Upper lobe of right lung (tissue), 1 donor: Measurements from ENCODE around the gene IFITM10. TPM values are rescaled to one million over a fixed set of nuclear protein-coding genes. Genes with fewer than 3 reads are reported as not detected.

Experiments
- ATAC-seq: fragments of 200-7000 bp; cut with Tn5 transposase; one replicate; pipeline ENCODE4 v1.9.1; 2020; ENCODE audit warnings: mild to moderate bottlenecking, moderate library complexity
- DNase-seq: peaks from one replicate; pipeline ENCODE4 v3.0.0-alpha.2; 2020
- H3K27ac ChIP-seq: fragments of 200-600 bp; one replicate; pipeline ENCODE4 v1.8.0; 2022
- H3K27me3 ChIP-seq: fragments of 200-600 bp; one replicate; pipeline ENCODE4 v1.8.0; 2022; ENCODE audit warnings: mild to moderate bottlenecking
- H3K36me3 ChIP-seq: fragments of 200-600 bp; one replicate; pipeline ENCODE4 v1.8.0; 2022
- H3K4me1 ChIP-seq: fragments of 200-600 bp; one replicate; pipeline ENCODE4 v1.8.0; 2022
- H3K4me3 ChIP-seq: fragments of 200-600 bp; one replicate; pipeline ENCODE4 v1.8.0; 2022; ENCODE audit warnings: mild to moderate bottlenecking
- H3K9me3 ChIP-seq: fragments of 200-600 bp; one replicate; pipeline ENCODE4 v1.8.0; 2022
- intact Hi-C: fragments of 100-400 bp; cut with DNase I; formaldehyde crosslinking; loops from one replicate; pipeline ENCODE4 v1.11.0; 2022
- total RNA-seq: library from RNA; stranded (reverse); fragmentation: NEBNext Ultra II Directional; extraction: Animal tissue kit (Norgen Biotek cat#: 25700); gene quantifications from one replicate; pipeline ENCODE4 v1.2.1, GENCODE V29; 2021
- TF ChIP-seq, protein P1 (sequence below): fragments of 200-600 bp; IDR thresholded peaks from one replicate; pipeline ENCODE4 v1.8.0; 2022; ENCODE audit warnings: antibody characterized with exemption
- donor health status: DM: no; HTN: yes; CAD: no; lungs with severe emphysema.

IFITM10 gene
- total RNA-seq, 1 donor from 2014 or later: 7.9 TPM

DNA sequence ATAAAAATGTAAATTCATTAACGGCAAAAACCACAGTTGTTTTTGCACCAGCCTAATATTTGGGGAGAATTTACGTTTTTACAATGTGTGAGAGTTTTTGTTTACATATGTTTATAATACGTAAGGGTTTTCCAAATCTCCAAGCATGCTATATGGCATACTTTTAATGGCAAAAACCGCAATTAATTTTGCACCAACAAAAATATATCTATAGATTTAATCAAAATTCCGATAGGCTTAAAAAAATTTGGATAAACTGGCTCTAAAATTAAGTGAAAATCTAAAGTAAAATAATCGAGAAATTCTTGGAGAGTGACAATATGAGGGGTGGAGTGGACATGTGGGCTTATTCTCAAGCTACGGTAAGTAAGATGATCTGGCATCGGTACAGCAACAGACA lies 30.6 kb downstream of the IFITM10 start:
- Histone ChIP-seq H3K9me3 (no peaks in the 10 kb centered on the region), H3K4me1 (no peaks in the 10 kb centered on the region), H3K36me3 (no peaks in the 10 kb centered on the region), H3K27ac (no peak overlapping the region), H3K27me3 (peaks cover 12% of the 10 kb centered on the region), H3K4me3 (no peak overlapping the region)
- intact Hi-C loops: no loop called here
- TF ChIP-seq, protein P1, sequence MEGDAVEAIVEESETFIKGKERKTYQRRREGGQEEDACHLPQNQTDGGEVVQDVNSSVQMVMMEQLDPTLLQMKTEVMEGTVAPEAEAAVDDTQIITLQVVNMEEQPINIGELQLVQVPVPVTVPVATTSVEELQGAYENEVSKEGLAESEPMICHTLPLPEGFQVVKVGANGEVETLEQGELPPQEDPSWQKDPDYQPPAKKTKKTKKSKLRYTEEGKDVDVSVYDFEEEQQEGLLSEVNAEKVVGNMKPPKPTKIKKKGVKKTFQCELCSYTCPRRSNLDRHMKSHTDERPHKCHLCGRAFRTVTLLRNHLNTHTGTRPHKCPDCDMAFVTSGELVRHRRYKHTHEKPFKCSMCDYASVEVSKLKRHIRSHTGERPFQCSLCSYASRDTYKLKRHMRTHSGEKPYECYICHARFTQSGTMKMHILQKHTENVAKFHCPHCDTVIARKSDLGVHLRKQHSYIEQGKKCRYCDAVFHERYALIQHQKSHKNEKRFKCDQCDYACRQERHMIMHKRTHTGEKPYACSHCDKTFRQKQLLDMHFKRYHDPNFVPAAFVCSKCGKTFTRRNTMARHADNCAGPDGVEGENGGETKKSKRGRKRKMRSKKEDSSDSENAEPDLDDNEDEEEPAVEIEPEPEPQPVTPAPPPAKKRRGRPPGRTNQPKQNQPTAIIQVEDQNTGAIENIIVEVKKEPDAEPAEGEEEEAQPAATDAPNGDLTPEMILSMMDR: no peak
- ATAC-seq (no peak), DNase-seq (no peak)

DNA sequence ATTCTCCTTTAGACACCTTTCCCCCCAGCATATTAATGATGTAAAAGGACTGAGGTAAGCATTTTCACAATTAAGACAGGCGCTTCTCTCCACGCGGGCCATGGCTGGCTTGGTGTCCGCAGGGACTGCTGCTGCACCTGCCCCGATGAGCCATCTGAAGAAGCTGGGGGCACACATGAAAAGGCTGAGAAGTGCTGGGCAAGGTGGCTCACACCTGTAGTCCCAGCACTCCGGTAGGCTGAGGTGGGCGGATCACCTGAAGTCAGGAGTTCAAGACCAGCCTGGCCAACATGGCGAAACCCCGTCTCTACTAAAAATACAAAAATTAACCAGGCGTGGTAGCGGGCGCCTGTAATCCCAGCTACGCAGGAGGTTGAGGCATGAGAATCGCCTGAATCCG lies 32.1 kb downstream of the IFITM10 start:
- Histone ChIP-seq H3K27ac (no peak overlapping the region), H3K4me3 (no peak overlapping the region), H3K4me1 (no peaks in the 10 kb centered on the region), H3K9me3 (no peaks in the 10 kb centered on the region), H3K27me3 (peaks cover 7% of the 10 kb centered on the region), H3K36me3 (no peaks in the 10 kb centered on the region)
- DNase-seq: no peak
- TF ChIP-seq, protein P1: no peak
- ATAC-seq: no peak
- intact Hi-C loops: no loop called here

DNA sequence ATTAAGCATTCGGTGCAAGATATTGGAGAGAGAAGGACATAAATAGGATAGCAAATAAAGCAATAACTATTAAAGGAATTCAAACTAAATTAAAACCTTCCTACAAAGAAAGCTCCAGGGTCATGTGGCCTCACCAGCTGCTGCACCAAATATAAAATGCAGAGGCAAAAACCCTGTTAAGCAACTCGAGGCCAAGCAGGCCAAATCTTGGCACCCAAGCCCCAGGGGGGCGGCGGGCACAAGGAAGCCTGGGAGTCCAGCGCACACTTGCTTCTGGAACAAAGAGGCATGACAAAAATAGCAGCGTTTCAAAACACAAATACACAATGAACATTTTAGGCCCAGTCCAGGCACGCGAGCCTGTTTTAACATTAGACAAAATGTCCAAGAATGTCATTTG lies 32.6 kb downstream of the IFITM10 start:
- intact Hi-C loops: no loop called here
- peaks cover 4% of the 10 kb centered on the region for H3K27me3 ChIP-seq
- H3K27ac ChIP-seq: no peak overlapping the region
- TF ChIP-seq, protein P1: no peak
- DNase-seq (no peak), ATAC-seq (no peak)
- no peaks in the 10 kb centered on the region for H3K4me1 ChIP-seq
- H3K9me3 ChIP-seq: no peaks in the 10 kb centered on the region
- H3K4me3 ChIP-seq: no peak overlapping the region
- H3K36me3 ChIP-seq: no peaks in the 10 kb centered on the region

DNA sequence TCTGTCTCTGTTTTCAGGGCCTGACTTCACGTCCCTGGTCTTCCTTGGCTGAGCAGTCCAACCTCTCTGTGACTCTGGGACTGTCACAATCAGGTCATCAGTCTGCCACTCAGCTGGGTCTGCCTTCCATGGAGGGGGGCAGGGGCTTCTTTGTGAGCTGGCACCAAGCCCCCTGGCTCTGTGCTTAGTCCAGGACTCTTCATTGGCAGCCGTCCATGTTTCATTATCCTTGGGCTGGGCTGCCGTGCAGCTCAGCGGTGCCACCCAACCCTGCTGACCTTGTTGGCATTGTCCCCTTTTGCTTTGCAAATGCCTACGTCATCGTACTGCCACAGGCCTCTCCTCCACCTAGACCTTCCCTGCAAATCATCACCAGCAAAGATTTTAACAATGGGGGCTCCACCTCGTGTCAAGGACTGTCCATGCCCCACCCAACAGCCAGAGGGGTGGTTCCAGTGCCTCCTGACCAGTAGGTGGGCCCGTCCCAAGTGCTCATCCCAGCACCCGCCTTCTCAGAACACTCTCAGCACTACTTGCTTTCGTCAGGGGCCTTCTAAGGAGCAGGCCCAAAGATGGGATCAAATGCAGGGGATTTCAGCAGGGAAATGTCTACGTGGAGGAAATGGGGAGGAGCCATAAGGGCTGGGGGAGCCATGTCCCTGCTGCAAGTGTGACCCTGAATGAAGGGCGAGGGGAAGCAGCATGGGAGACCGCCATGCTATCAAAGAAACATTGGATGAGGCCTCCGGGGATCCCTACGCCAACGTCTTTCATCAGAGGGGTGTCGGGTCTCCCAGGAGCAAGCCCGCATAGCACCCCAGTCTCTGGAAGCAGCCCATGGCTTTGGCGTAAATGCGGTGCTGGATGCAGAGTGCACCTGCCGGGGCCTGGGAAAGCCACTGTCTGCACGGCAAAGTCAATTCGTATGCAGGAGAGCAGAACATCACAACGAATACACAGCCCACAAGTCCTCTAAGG lies 35.2 kb downstream of the IFITM10 start:
- Histone ChIP-seq H3K36me3 (no peaks in the 10 kb centered on the region), H3K9me3 (no peaks in the 10 kb centered on the region), H3K4me3 (no peak overlapping the region), H3K27me3 (peaks cover 9% of the 10 kb centered on the region), H3K4me1 (no peaks in the 10 kb centered on the region), H3K27ac (no peak overlapping the region)
- TF ChIP-seq, protein P1: no peak
- intact Hi-C loops: no loop called here
- no peak for ATAC-seq
- no peak for DNase-seq

DNA sequence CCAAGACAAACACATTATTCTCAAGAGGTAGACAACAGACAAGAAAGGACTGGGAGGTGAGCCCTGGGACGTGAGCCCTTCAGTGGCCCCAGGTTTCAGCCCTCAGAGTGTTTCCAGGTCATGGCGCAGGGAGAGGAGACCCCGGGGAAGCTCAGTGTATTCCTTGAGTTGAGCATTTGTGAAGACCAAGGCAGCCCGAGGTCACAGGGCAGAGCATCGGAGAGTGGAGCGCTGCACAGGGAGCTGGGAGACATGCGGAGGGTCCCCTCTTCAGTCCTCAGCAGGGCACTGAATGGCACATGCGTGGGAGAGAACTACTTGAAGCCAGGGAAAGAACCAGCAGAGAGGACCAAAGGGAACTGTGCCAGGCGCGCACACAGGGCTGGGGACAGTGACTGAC lies 41.7 kb downstream of the IFITM10 start:
- Histone ChIP-seq H3K27me3 (peaks cover 14% of the 10 kb centered on the region), H3K9me3 (no peaks in the 10 kb centered on the region), H3K4me3 (no peak overlapping the region), H3K27ac (no peak overlapping the region), H3K36me3 (no peaks in the 10 kb centered on the region), H3K4me1 (no peaks in the 10 kb centered on the region)
- ATAC-seq (no peak), DNase-seq (no peak)
- TF ChIP-seq, protein P1: no peak
- intact Hi-C loops: no loop called here
